Measurements from ENCODE around the gene FKBP4.

Gene FKBP4

GRCh38 chr12:2796187-2796666 is 1.5 kb downstream of the FKBP4 start:
- peak overlapping the region; percentile 89 for H3K27ac Mint-ChIP-seq
- no peaks in the 10 kb centered on the region for H3K9me3 Mint-ChIP-seq
- H3K36me3 Mint-ChIP-seq: peaks cover 52% of the 10 kb centered on the region
- peaks cover 21% of the 10 kb centered on the region for H3K4me1 Mint-ChIP-seq
- ATAC-seq: no peak
- peak overlapping the region; percentile 86 for H3K4me3 Mint-ChIP-seq
- DNase-seq (ENCODE audit: low spot score in 2 of 2): no peak

GRCh38 chr12:2797721-2798418 is 3.1 kb downstream of the FKBP4 start:
- H3K4me1 Mint-ChIP-seq: peaks cover 21% of the 10 kb centered on the region
- ATAC-seq (no peak), DNase-seq (ENCODE audit: low spot score in 2 of 2) (no peak)
- H3K9me3 Mint-ChIP-seq: no peaks in the 10 kb centered on the region
- H3K4me3 Mint-ChIP-seq: peak overlapping the region; percentile 86
- H3K27ac Mint-ChIP-seq: peak overlapping the region; percentile 36
- H3K36me3 Mint-ChIP-seq: peaks cover 68% of the 10 kb centered on the region

GRCh38 chr12:2800046-2800570 is 5.3 kb downstream of the FKBP4 start:
- H3K36me3 Mint-ChIP-seq: peaks cover 83% of the 10 kb centered on the region
- DNase-seq (ENCODE audit: low spot score in 2 of 2): no peak

GRCh38 chr12:2801044-2801783 is 6.4 kb downstream of the FKBP4 start:
- no peak for DNase-seq (ENCODE audit: low spot score in 2 of 2)
- no peak overlapping the region for H3K4me3 Mint-ChIP-seq
- peaks cover 87% of the 10 kb centered on the region for H3K36me3 Mint-ChIP-seq
- no peaks in the 10 kb centered on the region for H3K9me3 Mint-ChIP-seq
- no peak overlapping the region for H3K27ac Mint-ChIP-seq
- ATAC-seq: no peak
- H3K4me1 Mint-ChIP-seq: peaks cover 18% of the 10 kb centered on the region

More at GRCh38 chr12:2800046-2800570, 5.3 kb downstream of the FKBP4 start:
- Mint-ChIP-seq H3K9me3 (no peaks in the 10 kb centered on the region), H3K4me3 (no peak overlapping the region), H3K27ac (peak overlapping the region; percentile 56), H3K4me1 (peaks cover 21% of the 10 kb centered on the region)
- no peak for ATAC-seq

- no peak overlapping the region for H3K4me3 Mint-ChIP-seq
- H3K4me1 Mint-ChIP-seq: no peaks in the 10 kb centered on the region
- ATAC-seq: no peak
- no peak for DNase-seq (ENCODE audit: low spot score in 2 of 2)
- H3K27ac Mint-ChIP-seq: peak overlapping the region; percentile 82
- H3K9me3 Mint-ChIP-seq: no peaks in the 10 kb centered on the region
- H3K36me3 Mint-ChIP-seq: peaks cover 74% of the 10 kb centered on the region
Measured at GRCh38 chr12:2803635-2804392, 9.0 kb downstream of the FKBP4 start.

- DNase-seq (ENCODE audit: low spot score in 2 of 2) (no peak), ATAC-seq (no peak)
- Mint-ChIP-seq H3K4me1 (no peaks in the 10 kb centered on the region), H3K27ac (peak overlapping the region; percentile 58), H3K4me3 (no peak overlapping the region), H3K9me3 (no peaks in the 10 kb centered on the region), H3K36me3 (peaks cover 66% of the 10 kb centered on the region)
Measured at GRCh38 chr12:2804393-2805142, 9.8 kb downstream of the FKBP4 start.

- ATAC-seq (no peak), DNase-seq (ENCODE audit: low spot score in 2 of 2) (no peak)
- Mint-ChIP-seq H3K27ac (no peak overlapping the region), H3K36me3 (peaks cover 61% of the 10 kb centered on the region), H3K9me3 (no peaks in the 10 kb centered on the region), H3K4me3 (no peak overlapping the region), H3K4me1 (no peaks in the 10 kb centered on the region)
Measured at GRCh38 chr12:2805143-2805520, 10.4 kb downstream of the FKBP4 start.

- ATAC-seq: no peak
- H3K9me3 Mint-ChIP-seq: no peaks in the 10 kb centered on the region
- no peak for DNase-seq (ENCODE audit: low spot score in 2 of 2)
- no peak overlapping the region for H3K4me3 Mint-ChIP-seq
- peak overlapping the region; percentile 23 for H3K27ac Mint-ChIP-seq
- no peaks in the 10 kb centered on the region for H3K4me1 Mint-ChIP-seq
- H3K36me3 Mint-ChIP-seq: peaks cover 45% of the 10 kb centered on the region
Measured at GRCh38 chr12:2806700-2807099, 11.9 kb downstream of the FKBP4 start.

GRCh38 chr12:2811801-2812200 is 17.0 kb downstream of the FKBP4 start:
- Mint-ChIP-seq H3K9me3 (no peaks in the 10 kb centered on the region), H3K4me3 (peak overlapping the region; percentile 95), H3K36me3 (peaks cover 38% of the 10 kb centered on the region), H3K4me1 (peaks cover 12% of the 10 kb centered on the region), H3K27ac (peak overlapping the region; percentile 99)
- DNase-seq (ENCODE audit: low spot score in 2 of 2) (no peak), ATAC-seq (no peak)

- peaks cover 43% of the 10 kb centered on the region for H3K36me3 Mint-ChIP-seq
- peak within 1 kb of the TSS; percentile 95 for H3K4me3 Mint-ChIP-seq
- DNase-seq (ENCODE audit: low spot score in 2 of 2) (peak; percentile 83 to 95), ATAC-seq (peak; percentile 98)
- peaks cover 12% of the 10 kb centered on the region for H3K4me1 Mint-ChIP-seq
- H3K27ac Mint-ChIP-seq: peak within 1 kb of the TSS; percentile 99
- H3K9me3 Mint-ChIP-seq: no peaks in the 10 kb centered on the region
Measured at GRCh38 chr12:2812290-2813213, 17.8 kb downstream of the FKBP4 start, which contains the start of gene ITFG2. Gene ITFG2, plus strand, starts transcription at chr12:2812668. Its CDS starts 93 bp downstream, at chr12:2812761.

- Mint-ChIP-seq H3K9me3 (no peaks in the 10 kb centered on the region), H3K4me1 (peaks cover 12% of the 10 kb centered on the region), H3K36me3 (peaks cover 52% of the 10 kb centered on the region), H3K4me3 (peak overlapping the region; percentile 95), H3K27ac (peak overlapping the region; percentile 99)
- peak; percentile 17 to 68 for DNase-seq (ENCODE audit: low spot score in 2 of 2)
- peak; percentile 39 for ATAC-seq
Measured at GRCh38 chr12:2813214-2814185, 18.7 kb downstream of the FKBP4 start.

- no peaks in the 10 kb centered on the region for H3K9me3 Mint-ChIP-seq
- H3K36me3 Mint-ChIP-seq: peaks cover 96% of the 10 kb centered on the region
- peak overlapping the region; percentile 63 for H3K27ac Mint-ChIP-seq
Measured at GRCh38 chr12:2819810-2820209, 25.0 kb downstream of the FKBP4 start.

GRCh38 chr12:2820432-2820831 is 25.7 kb downstream of the FKBP4 start:
- Mint-ChIP-seq H3K36me3 (peaks cover 96% of the 10 kb centered on the region), H3K9me3 (no peaks in the 10 kb centered on the region), H3K4me1 (no peaks in the 10 kb centered on the region), H3K27ac (peak overlapping the region; percentile 63), H3K4me3 (no peak overlapping the region)
- DNase-seq (ENCODE audit: low spot score in 2 of 2) (no peak), ATAC-seq (no peak)

More at GRCh38 chr12:2819810-2820209, 25.0 kb downstream of the FKBP4 start:
- no peak overlapping the region for H3K4me3 Mint-ChIP-seq
- no peak for ATAC-seq
- DNase-seq (ENCODE audit: low spot score in 2 of 2): no peak
- H3K4me1 Mint-ChIP-seq: no peaks in the 10 kb centered on the region

Measured in stimulated activated effector memory CD8-positive, alpha-beta T cell treated with anti-CD3 and anti-CD28 coated beads, Interleukin-12 subunit alpha, Interleukin-12 subunit beta, amount 100 ng/mL, for 72 hours (primary cell).